K562 (cell line): ENCODE results near the gene GALNT12. TPM values are rescaled to one million over a fixed set of nuclear protein-coding genes. Genes with fewer than 3 reads are reported as not detected.

Experiments
- GTF2B ChIP-seq: IDR thresholded peaks from 2 replicates; pipeline ENCODE4 v1.6.1; 2011; ENCODE audit not compliant: insufficient read length; ENCODE audit errors: extremely low read depth
- IRF1 ChIP-seq: sonication (generic); formaldehyde crosslinking; IDR thresholded peaks from 2 replicates; pipeline ENCODE4 v1.8.0; 2022; ENCODE audit warnings: missing genetic modification reagents, mild to moderate bottlenecking, borderline replicate concordance
- IRF2 ChIP-seq: sonication (generic); formaldehyde crosslinking; IDR thresholded peaks from 2 replicates; pipeline ENCODE4 v1.8.1; 2022; ENCODE audit warnings: mild to moderate bottlenecking, missing genetic modification reagents
- MEF2D ChIP-seq: conservative IDR thresholded peaks from 2 replicates; pipeline ENCODE4 v1.6.1; 2016; ENCODE audit warnings: low read depth, missing genetic modification characterization, missing compliant biosample characterization
- MNT ChIP-seq, 2 experiments: fragments of 450-650 bp; conservative IDR thresholded peaks; 2 replicates each; pipeline ENCODE4 v1.6.1; 2017; ENCODE audit warnings: mild to moderate bottlenecking in 2 of 2, moderate library complexity in 2 of 2
- MTA2 ChIP-seq: fragments of 450-650 bp; IDR thresholded peaks from 2 replicates; pipeline ENCODE4 v1.6.1; 2016; ENCODE audit warnings: low read depth
- NBN ChIP-seq: fragments of 450-650 bp; IDR thresholded peaks from 2 replicates; pipeline ENCODE4 v1.6.1; 2016; ENCODE audit warnings: low read depth, mild to moderate bottlenecking
- POLR2H ChIP-seq: IDR thresholded peaks from 2 replicates; pipeline ENCODE4 v1.6.1; 2016; ENCODE audit warnings: missing genetic modification characterization, low read depth, mild to moderate bottlenecking, control low read depth, missing compliant biosample characterization, moderate library complexity
- POU5F1 ChIP-seq: fragments of 150-350 bp; IDR thresholded peaks from 2 replicates; pipeline ENCODE4 v1.6.1; 2014; ENCODE audit warnings: borderline replicate concordance, low read length, low read depth, mild to moderate bottlenecking; ENCODE audit not compliant: partially characterized antibody
- RBM25 ChIP-seq: fragments of 200-400 bp; formaldehyde crosslinking; IDR thresholded peaks from 2 replicates; pipeline ENCODE4 v1.6.1; 2018; ENCODE audit warnings: low read length, low read depth, moderate library complexity; ENCODE audit not compliant: severe bottlenecking
- ZBTB49 ChIP-seq: sonication (generic); formaldehyde crosslinking; IDR thresholded peaks from 2 replicates; pipeline ENCODE4 v1.8.0; 2022; ENCODE audit warnings: missing genetic modification reagents, mild to moderate bottlenecking, borderline replicate concordance
- ZNF277 ChIP-seq: fragments of 250-450 bp; sonication (Bioruptor Pico); IDR thresholded peaks from 2 replicates; pipeline ENCODE4 v1.8.0; 2022; ENCODE audit warnings: inconsistent platforms, mild to moderate bottlenecking, moderate library complexity, borderline replicate concordance
- ZNF639 ChIP-seq, 2 experiments: fragments of 200-800 bp in 1 of 2; sonication (Bioruptor generic) in 1 of 2; sonication (generic) in 1 of 2; formaldehyde crosslinking in 1 of 2; IDR thresholded peaks in 1 of 2; conservative IDR thresholded peaks in 1 of 2; 2 replicates each; pipeline versions ENCODE4 v1.5.0 to v1.6.1; 2016 to 2020; ENCODE audit warnings: missing compliant biosample characterization in 1 of 2, missing genetic modification characterization in 1 of 2, missing genetic modification reagents in 1 of 2
- ZNF655 ChIP-seq: fragments of 250-450 bp; sonication (Bioruptor Pico); IDR thresholded peaks from 2 replicates; pipeline ENCODE4 v1.5.0; 2021
- polyA plus RNA-seq, 8 experiments: library from polyadenylated mRNA; depleted of rRNA in 4 of 8; stranded (reverse) in 5 of 8; unstranded in 3 of 8; fragments of >200 nt; fragmentation: Nextera tagmentation in 2 of 8; fragmentation: Illumina TruSeq in 1 of 8; extraction: Ambion mirVana in 2 of 8; extraction: Trizol in 1 of 8; gene quantifications; 2 replicates each; pipeline versions ENCODE4 v1.2.1 to v1.2.3, GENCODE V29; 2011 to 2014; ENCODE audit warnings: inconsistent platforms in 1 of 8, missing spikeins in 1 of 8
- total RNA-seq, 7 experiments: library from RNA; depleted of rRNA in 6 of 7; stranded (reverse); fragments of >200 nt in 6 of 7; fragmentation: Illumina TruSeq in 2 of 7; extraction: Trizol in 2 of 7; gene quantifications; 2 replicates each; pipeline versions ENCODE4 v1.2.1 to v1.2.3, GENCODE V29; 2011 to 2021; ENCODE audit warnings: low replicate concordance in 1 of 7

GALNT12 gene
- total and polyA plus RNA-seq, 9 of the 15 experiments (the other 6 are each of a cell fraction or from before 2014, with no cell fraction given): 29.7 to 82.9 (median 44.2) TPM

GRCh38 chr9:98796364-98797101 is 10.9 kb upstream of the GALNT12 start, which contains the start of gene ANKS6 (continued):
- TF ChIP-seq ZNF277 (no peak), IRF1 (CRISPR knock-in tag) (no peak), MEF2D (tag) (no peak), POLR2H (tag) (no peak), ZBTB49 (CRISPR knock-in tag) (no peak), MTA2 (no peak), ZNF655 (CRISPR knock-in tag) (no peak), IRF2 (no peak), POU5F1 (no peak), NBN (no peak), MNT (conservative IDR thresholded peaks at IDR 0.05) (no peak), ZNF639 (CRISPR knock-in tag; conservative IDR thresholded peaks at IDR 0.05 in 1 of 2, IDR thresholded peaks at IDR 0.05 in 1 of 2) (peak in 1 of 2 experiments; percentile 96; a peak in 2 of 4 replicates), GTF2B (no peak), RBM25 (no peak)
